ENCODE results near the gene UAP1L1. TPM values are rescaled to one million over a fixed set of nuclear protein-coding genes. Genes with fewer than 3 reads are reported as not detected.

UAP1L1 gene
- total and polyA plus RNA-seq, 7 donors = 2.9 to 9.6 (median 5.7) TPM

- Histone ChIP-seq H3K4me1 (no peaks in the 10 kb centered on the region), H3K36me3 (peaks cover 25 to 97% (median 56%) of the 10 kb centered on the region in 4 donors), H3K27me3 (no peaks in the 10 kb centered on the region), H3K4me3 (no peak overlapping the region), H3K9me3 (no peaks in the 10 kb centered on the region), H3K27ac (no peak overlapping the region)
- TF ChIP-seq POLR2A (IDR thresholded peaks at IDR 0.05) (no peak), CTCF (IDR thresholded peaks at IDR 0.05) (no peak), POLR2AphosphoS5 (IDR thresholded peaks at IDR 0.05) (no peak), EP300 (IDR thresholded peaks at IDR 0.05) (no peak)
- 96% methylated on average over 17 of the region's 17 CpGs for WGBS, 2 donors
- no peak for DNase-seq
- intact Hi-C loops (cut with DNase I) = no loop called here
Observed at GRCh38 chr9:137107982-137108381, 30.7 kb downstream of the UAP1L1 start.

GRCh38 chr9:137108608-137109249 is 31.4 kb downstream of the UAP1L1 start:
- peaks cover 0 to 6% (median 6%) of the 10 kb centered on the region in 4 donors for H3K4me1 ChIP-seq
- no peaks in the 10 kb centered on the region for H3K27me3 ChIP-seq
- WGBS, 2 donors = 92 to 93% methylated on average over 29 of the region's 29 CpGs
- no peaks in the 10 kb centered on the region for H3K9me3 ChIP-seq
- no peak overlapping the region for H3K4me3 ChIP-seq
- H3K27ac ChIP-seq = no peak overlapping the region
- intact Hi-C loops (cut with DNase I) = no loop called here
- no peak for TF ChIP-seq EP300 (IDR thresholded peaks at IDR 0.05)
- TF ChIP-seq POLR2A (IDR thresholded peaks at IDR 0.05) = no peak
- no peak for TF ChIP-seq POLR2AphosphoS5 (IDR thresholded peaks at IDR 0.05)
- TF ChIP-seq CTCF (IDR thresholded peaks at IDR 0.05) = no peak
- H3K36me3 ChIP-seq = peaks cover 25 to 91% (median 51%) of the 10 kb centered on the region in 4 donors
- peak; percentile 57 for DNase-seq

GRCh38 chr9:137109250-137110146 is 32.2 kb downstream of the UAP1L1 start:
- no peak for DNase-seq
- no peak overlapping the region for H3K27ac ChIP-seq
- WGBS, 2 donors = 82 to 85% methylated on average over 34 of the region's 34 CpGs
- peaks cover 25 to 84% (median 48%) of the 10 kb centered on the region in 4 donors for H3K36me3 ChIP-seq
- no peaks in the 10 kb centered on the region for H3K27me3 ChIP-seq
- H3K4me1 ChIP-seq = peaks cover 0 to 10% (median 7%) of the 10 kb centered on the region in 4 donors
- H3K4me3 ChIP-seq = no peak overlapping the region
- TF ChIP-seq CTCF (IDR thresholded peaks at IDR 0.05) (no peak), EP300 (IDR thresholded peaks at IDR 0.05) (no peak), POLR2A (IDR thresholded peaks at IDR 0.05) (no peak), POLR2AphosphoS5 (IDR thresholded peaks at IDR 0.05) (no peak)
- intact Hi-C loops (cut with DNase I) = no loop called here
- H3K9me3 ChIP-seq = no peaks in the 10 kb centered on the region

- Histone ChIP-seq H3K36me3 (peaks cover 25 to 75% (median 43%) of the 10 kb centered on the region in 4 donors), H3K27me3 (no peaks in the 10 kb centered on the region), H3K4me1 (peaks cover 0 to 18% (median 14%) of the 10 kb centered on the region in 4 donors), H3K4me3 (no peak overlapping the region), H3K27ac (no peak overlapping the region), H3K9me3 (no peaks in the 10 kb centered on the region)
- WGBS, 2 donors = 92% methylated on average over 38 of the region's 38 CpGs
- peak; percentile 62 for DNase-seq
- intact Hi-C loops (cut with DNase I) = no loop called here
- no peak for TF ChIP-seq POLR2A (IDR thresholded peaks at IDR 0.05)
- TF ChIP-seq POLR2AphosphoS5 (IDR thresholded peaks at IDR 0.05) = no peak
- no peak for TF ChIP-seq CTCF (IDR thresholded peaks at IDR 0.05)
- TF ChIP-seq EP300 (IDR thresholded peaks at IDR 0.05) = no peak
Observed at GRCh38 chr9:137110147-137110910, 33.0 kb downstream of the UAP1L1 start.
